DMS 273 treated with DMSO at 0.1 percent for 48 hours (cell line): ENCODE measurements around the gene MOB3C.

ENCODE experiments used
- DNase-seq: peaks from one replicate; lab custom pipeline; 2025; lab: John Stamatoyannopoulos, UW

The MOB3C gene

GRCh38 chr1:46575778-46576177, 40.8 kb downstream of the MOB3C start:
- no peak for DNase-seq

- no peak for DNase-seq
Observed at GRCh38 chr1:46575300-46575699, 41.3 kb downstream of the MOB3C start.

- no peak for DNase-seq
Observed at GRCh38 chr1:46571691-46572225, 44.9 kb downstream of the MOB3C start.

- DNase-seq, result no peak
Observed at GRCh38 chr1:46569884-46570725, 46.5 kb downstream of the MOB3C start.

GRCh38 chr1:46569116-46569515, 47.5 kb downstream of the MOB3C start:
- DNase-seq, result no peak

GRCh38 chr1:46568461-46568891, 48.1 kb downstream of the MOB3C start:
- DNase-seq, result no peak

GRCh38 chr1:46563341-46563740, 53.3 kb downstream of the MOB3C start:
- no peak for DNase-seq

- DNase-seq, result no peak
Observed at GRCh38 chr1:46562498-46562897, 54.1 kb downstream of the MOB3C start.

- no peak for DNase-seq
Observed at GRCh38 chr1:46558966-46559365, 57.6 kb downstream of the MOB3C start.

GRCh38 chr1:46558141-46558963, 58.3 kb downstream of the MOB3C start:
- DNase-seq, result no peak
